HG03280 (cell line): ENCODE measurements around the gene NR1H2.
"Not testable (repeated sequence)": the region's sequence is repeated elsewhere in the genome, so short reads cannot be mapped to it uniquely, and the experiment has no call there.

Source experiments
- ATAC-seq: cut with Tn5 transposase; IDR thresholded peaks from one replicate; pipeline ENCODE4 v1.9.1; 2021; ENCODE audit warnings: mild to moderate bottlenecking, moderate library complexity; ENCODE audit not compliant: unreplicated experiment

Gene NR1H2

DNA sequence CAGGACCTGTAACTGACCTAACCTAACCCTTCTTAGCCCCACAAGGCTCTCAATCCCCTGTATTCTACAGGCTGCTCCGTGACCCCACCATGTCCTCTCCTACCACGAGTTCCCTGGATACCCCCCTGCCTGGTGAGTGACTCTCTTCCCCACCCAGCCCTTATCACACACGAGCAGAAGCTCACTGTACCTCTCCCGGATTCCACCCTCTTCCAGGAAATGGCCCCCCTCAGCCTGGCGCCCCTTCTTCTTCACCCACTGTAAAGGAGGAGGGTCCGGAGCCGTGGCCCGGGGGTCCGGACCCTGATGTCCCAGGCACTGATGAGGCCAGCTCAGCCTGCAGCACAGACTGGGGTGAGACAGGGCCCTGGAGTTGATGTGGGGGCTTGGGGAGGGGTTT is 1.3 kb downstream of the NR1H2 start:
- ATAC-seq: no peak

DNA sequence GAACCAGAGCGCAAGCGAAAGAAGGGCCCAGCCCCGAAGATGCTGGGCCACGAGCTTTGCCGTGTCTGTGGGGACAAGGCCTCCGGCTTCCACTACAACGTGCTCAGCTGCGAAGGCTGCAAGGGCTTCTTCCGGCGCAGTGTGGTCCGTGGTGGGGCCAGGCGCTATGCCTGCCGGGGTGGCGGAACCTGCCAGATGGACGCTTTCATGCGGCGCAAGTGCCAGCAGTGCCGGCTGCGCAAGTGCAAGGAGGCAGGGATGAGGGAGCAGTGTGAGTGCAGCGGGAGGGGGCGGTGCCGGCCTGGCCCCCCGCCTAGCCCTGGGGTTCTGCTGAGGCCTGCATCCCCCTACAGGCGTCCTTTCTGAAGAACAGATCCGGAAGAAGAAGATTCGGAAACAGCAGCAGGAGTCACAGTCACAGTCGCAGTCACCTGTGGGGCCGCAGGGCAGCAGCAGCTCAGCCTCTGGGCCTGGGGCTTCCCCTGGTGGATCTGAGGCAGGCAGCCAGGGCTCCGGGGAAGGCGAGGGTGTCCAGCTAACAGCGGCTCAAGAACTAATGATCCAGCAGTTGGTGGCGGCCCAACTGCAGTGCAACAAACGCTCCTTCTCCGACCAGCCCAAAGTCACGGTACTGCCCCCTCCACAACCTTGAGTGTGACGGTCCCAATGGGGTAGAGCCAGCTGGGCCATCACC is 2.1 kb downstream of the NR1H2 start:
- no peak for ATAC-seq

DNA sequence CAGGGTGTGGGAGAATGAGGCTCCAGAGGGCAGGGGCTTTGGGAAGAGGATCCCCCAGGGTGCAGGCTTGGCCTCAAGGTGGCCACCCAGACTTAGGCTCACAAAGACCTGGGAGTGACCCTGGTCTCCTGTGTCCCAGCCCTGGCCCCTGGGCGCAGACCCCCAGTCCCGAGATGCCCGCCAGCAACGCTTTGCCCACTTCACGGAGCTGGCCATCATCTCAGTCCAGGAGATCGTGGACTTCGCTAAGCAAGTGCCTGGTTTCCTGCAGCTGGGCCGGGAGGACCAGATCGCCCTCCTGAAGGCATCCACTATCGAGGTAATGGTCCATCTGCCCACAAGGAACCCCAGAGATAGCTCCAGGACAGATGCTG is 2.6 kb downstream of the NR1H2 start:
- no peak for ATAC-seq

DNA sequence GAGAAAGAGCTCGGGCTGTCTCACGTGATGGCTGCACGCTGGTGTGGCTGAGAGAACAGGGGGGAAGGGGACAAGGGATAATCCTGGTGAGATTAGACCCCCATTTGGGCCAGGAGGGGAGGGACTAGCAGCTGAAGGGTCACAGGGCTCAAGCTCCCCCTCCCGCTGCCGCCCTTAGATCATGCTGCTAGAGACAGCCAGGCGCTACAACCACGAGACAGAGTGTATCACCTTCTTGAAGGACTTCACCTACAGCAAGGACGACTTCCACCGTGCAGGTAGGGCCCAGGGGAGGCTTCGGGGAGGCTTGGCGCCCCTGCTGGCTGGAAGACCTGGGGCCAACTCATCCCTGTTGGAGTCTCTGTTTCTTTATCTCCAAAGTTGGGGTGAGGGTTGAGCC is 3.3 kb downstream of the NR1H2 start:
- ATAC-seq: no peak

DNA sequence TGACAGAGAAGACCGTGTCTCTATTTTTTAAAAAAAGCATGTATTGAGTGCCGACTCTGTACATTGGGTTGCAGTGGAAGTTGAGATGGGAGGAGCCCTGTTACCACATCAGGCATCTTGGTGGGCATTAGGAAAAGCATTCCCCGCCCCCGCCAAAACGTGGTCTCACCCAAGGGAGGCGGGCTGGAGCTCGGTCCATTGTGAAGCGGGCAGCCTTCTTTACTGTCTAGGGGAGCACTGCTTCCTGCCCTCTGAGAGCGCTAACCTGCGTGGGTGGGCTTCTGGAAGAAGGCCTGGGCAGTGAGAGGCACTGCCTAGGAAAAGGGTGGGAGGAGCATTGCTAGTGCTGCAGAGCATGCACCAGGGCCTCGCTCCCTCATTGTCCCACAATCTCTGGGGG is 3.9 kb downstream of the NR1H2 start:
- no peak for ATAC-seq

DNA sequence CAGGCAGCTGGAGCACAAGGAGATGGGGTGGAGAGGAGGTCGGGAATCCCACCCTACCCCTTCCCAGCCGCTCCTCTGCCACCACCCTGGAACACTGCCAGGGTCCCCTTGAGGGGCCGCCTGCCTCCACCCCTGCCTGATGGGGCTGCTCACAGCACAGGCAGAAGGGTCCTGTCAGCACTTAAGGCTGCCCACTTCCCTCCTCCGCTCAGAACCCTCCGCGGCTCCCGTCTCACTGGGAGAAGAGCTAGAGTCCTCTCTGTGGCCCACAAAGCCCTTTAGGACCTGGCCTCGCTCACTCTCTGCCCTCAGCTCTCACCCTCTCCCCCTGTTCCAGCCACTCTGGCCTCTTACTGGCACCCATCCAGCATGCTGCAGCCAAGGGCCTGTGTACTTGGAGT is 4.5 kb downstream of the NR1H2 start:
- ATAC-seq: no peak

DNA sequence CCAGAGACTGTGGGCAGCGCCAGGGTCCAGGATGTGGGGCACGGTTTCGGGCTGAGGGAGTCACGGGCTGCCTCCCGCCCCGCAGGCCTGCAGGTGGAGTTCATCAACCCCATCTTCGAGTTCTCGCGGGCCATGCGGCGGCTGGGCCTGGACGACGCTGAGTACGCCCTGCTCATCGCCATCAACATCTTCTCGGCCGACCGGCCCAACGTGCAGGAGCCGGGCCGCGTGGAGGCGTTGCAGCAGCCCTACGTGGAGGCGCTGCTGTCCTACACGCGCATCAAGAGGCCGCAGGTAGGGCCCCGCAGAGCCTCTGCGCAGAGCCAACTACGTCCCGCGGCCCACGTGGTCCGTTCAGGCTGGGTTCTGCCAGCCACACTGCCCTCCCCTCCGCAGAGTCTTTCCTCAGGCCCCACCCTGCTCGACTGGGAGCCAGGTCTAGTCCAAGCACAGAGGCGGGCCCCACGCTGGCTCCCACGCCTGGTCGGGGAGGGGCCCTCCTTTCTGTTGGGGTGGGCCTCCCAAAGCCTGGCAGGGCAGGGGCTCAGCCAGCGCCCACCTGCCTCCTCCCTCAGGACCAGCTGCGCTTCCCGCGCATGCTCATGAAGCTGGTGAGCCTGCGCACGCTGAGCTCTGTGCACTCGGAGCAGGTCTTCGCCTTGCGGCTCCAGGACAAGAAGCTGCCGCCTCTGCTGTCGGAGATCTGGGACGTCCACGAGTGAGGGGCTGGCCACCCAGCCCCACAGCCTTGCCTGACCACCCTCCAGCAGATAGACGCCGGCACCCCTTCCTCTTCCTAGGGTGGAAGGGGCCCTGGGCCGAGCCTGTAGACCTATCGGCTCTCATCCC is 5.8 kb downstream of the NR1H2 start:
- ATAC-seq: no peak

DNA sequence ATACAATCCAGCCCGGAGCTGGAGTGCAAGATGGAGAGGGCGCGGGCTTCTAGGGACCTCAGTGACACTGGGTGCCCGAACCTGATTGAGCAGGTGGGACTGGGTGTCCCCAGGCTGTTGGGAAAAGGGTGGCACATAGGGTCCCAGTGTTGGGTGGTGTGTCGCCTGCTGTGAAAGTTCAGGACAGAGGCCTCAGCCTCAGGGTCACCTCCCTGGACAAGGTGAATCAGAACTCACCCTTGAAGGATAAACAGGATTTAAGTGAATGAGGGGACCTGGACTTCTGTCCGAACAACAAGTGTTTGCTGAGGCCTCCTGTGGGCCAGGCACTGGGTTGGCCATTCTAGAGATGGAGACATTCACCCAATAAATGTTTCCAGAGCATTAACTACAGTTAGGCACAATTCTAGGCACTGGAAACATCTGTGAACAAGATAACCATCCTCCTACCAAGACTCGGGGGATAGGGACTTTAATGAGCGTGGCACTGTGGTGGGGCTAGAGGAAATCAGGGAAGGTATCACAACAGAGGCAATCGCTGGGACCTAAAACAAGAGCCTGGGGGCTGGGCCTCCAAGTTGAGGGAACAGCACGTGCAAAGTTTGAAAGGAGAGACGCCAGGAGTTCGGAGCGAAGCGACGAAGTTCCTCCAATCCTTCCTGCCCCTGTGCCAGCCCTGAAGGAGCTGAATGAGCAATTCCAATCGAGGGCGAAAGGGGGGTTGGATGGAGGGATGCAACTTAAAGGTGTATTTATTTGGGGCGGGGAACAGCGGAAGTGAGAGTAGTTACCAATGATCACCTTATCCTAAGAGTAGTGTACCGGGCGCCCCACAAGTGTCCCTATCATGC is 7.0 kb downstream of the NR1H2 start:
- no peak for ATAC-seq

DNA sequence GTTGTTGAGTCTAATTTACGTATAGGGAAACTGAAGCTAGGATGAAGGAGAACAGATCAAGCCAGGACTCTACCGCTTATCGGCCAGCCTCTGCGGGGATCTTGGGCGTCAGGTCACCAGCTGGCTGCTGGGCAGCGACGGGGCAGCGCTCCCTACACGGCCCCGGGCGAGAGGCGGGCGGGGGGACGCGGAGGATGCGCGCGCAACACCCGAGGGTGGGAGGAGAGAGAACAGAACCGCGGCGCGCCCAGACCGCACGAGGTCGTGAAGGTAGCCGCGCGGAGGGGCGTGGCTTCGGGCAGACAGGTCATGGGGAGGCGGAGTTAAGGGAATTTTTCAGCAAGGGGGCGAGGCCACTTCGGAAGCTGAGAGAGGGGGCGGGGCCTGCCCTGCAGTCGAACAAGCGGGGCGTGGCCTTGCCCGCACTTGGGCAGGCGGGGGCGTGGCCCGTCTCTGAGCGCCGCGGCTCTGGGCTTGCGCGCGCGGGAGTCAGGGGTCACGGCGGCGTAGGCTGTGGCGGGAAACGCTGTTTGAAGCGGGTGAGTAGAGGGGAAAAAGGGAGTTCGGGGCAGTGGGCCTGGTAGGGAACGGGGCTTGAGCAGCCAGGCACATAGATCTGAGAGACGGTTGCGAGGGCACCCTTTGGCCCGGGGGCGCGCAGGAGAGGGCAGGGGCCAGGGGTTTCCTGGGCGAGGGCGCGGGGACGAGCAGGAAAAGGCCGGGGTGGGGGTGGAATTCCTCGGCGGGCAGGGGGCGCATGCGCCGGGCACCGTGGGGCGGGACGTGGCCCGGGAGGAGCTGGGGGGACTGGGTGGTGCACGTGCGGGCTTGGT is 7.8 kb downstream of the NR1H2 start, which contains the start of gene POLD1:
TSS of gene POLD1 (plus strand) at position 496 of the 833 bp plus-strand sequence. CDS start 14,505 bp downstream, outside the sequence.
- ATAC-seq: peak; percentile 81

DNA sequence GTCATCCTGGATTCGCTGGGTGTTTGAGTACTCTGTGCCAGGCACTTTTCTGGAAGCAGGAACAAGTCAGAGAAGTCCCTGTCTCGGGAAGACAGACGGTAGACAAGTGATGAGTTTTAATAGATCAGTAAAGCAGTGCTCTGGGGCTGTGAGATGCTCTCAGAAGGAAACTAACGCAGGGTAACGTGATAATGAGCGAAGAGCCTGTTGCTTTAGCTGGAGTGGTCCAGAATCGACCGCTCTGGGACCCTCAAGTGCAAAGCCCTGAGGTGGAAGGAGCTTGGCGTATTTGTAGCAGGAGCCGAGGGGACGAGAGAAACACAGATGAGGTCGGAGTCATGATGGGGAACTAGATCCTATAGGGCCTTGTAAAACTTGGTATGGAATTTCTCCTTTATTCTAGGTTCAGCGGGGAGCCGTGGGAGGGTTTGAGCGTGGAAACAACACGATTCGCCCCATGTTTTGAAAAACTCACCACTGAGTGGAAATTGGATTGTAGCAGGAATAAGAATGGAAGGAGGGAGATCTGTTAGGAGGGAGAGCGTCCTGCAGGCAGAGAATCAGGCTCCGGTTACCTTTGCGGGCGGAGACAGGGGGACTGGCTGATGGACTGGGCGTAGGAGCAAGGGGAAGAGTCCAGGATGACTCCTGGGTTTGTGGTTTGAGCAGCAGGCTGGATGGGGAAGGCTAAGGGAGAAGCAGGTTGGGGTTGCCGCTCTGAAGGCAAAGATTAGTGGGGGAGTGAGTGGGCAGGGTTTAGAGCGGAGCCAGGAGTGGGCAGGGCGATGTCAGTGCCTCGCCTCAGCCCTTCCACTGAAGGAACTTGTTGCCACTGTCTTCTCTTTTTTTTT is 8.7 kb downstream of the NR1H2 start:
- ATAC-seq: no peak

DNA sequence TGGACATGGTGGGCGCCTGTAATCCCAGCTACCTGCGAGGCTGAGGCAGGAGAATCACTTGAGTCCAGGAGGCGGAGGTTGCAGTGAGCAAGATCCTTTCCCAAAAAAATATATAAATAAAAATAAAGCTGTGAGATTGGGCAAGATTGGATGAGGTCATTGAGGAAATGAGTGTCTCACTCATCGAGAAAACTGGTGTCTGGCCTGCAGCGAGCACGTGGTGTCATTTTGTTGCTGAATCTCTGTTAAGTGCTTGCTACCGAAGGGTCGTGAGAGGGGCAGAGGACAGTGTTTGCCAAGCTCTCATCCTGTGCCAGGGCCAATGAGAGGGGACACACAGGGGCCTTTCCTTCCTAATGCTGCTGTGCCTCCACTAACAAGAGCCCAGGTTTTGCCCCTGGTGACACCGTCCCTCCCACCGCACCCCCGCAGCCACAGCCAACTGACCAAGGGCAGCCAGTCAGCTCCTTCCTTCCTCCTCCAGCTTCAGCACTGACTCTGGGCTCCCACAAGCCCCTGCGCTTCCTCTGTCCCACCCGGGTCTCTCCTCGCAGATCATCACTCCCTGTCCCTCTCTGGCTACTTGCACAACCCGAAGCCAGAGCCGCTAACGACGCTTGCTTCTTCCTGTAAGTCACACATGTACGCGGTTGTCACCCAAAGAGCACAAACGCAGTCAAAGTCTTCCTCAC is 11.1 kb downstream of the NR1H2 start:
- ATAC-seq: no peak

DNA sequence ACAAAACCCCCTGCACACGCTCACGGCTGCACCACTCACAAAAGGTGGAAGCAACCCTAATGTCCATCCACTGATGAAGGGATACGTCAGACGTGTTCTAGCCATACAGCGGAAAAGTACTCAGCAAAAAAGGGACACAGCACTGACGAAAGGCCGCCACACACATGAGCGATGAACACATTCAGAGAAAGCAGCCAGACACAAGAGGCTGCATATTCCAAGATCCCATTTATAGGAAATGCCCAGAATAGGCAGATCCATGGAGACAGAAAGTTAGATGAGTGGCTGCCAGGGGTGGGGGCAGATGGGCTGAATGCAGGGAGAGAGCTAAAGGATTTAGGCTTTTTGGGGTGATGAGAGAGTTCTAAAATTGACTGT is 11.6 kb downstream of the NR1H2 start:
- no peak for ATAC-seq

DNA sequence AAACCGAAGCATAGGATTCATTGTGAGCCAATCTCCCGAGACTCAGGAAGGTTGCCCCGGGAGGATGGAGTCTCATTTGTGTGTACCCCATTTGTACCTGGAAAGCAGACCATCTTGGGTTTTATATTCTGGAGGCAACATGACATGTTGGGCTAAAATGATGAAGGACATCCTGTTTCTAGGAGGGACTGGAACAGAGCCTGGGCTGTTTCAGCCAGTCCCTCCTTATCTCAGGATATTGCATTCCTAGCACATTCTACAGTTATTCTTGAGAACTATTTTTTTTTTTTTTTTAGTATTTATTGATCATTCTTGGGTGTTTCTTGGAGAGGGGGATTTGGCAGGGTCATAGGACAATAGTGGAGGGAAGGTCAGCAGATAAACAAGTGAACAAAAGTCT is 14.0 kb downstream of the NR1H2 start:
- not testable (repeated sequence) for ATAC-seq

DNA sequence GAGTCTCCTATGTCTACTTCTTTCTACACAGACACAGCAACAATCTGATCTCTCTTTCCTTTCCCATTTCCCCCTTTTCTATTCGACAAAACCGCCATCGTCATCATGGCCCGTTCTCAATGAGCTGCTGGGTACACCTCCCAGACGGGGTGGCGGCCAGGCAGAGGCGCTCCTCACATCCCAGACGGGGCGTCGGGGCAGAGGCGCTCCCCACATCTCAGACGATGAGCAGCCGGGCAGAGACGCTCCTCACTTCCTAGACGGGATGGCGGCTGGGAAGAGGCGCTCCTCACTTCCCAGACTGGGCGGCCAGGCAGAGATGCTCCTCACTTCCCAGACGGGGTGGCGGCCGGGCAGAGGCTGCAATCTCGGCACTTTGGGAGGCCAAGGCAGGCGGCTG is 14.7 kb downstream of the NR1H2 start:
- not testable (repeated sequence) for ATAC-seq

DNA sequence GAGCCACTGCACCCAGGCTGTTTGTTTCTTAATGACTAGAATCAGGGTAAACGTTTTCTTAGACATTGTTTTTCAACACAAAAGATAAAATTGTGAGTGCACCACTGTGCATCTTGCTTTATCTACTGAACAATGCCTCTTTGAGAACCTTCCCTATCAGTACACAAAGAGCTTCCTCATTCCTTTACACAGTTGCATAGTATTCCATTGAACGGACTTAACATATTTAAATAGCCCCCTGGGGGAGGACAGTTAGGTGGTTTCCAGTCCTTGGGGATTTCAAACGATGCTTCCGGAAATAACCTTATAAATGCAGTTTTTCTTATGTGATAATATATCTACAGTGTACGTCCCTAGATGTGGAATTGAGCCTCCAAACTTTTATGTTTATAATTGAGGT is 16.5 kb downstream of the NR1H2 start:
- no peak for ATAC-seq

DNA sequence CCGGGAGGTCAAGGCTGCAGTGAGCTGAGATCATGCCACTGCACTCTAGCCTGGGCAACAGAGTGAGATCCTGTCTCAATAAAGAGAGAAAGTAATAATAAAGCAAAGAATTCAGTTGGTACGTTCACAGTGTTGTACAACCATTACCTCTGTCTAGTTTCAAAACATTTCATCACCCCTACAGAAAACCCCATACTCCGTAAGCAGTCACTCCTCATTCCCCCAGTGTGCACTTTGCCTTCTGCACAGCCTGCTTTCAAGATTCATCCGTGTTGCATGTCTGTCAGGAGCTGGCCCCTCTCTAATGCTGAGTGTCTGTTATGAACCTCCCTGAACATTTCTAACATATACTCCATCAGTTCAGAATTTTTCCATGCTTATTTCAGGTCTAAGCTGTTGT is 17.3 kb downstream of the NR1H2 start:
- ATAC-seq: no peak

DNA sequence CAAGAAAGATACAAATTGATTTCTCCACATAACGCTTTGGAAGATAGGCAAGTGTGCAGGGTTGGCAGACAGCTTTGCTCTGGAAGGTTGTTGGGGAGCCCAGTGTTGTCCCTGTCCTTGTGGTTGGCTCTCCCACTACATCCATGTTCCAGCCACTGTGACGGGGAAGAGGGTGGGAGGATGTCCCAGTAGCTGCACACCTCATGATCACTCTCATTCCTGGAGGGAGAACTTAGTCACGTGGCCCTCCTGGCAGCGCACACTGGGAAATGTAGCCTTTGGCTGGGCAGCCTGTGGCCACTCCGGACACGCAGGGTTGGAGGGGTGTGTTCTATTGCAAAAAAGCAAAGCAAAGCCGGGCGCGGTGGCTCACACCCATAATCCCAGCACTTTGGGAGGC is 17.8 kb downstream of the NR1H2 start:
- no peak for ATAC-seq

DNA sequence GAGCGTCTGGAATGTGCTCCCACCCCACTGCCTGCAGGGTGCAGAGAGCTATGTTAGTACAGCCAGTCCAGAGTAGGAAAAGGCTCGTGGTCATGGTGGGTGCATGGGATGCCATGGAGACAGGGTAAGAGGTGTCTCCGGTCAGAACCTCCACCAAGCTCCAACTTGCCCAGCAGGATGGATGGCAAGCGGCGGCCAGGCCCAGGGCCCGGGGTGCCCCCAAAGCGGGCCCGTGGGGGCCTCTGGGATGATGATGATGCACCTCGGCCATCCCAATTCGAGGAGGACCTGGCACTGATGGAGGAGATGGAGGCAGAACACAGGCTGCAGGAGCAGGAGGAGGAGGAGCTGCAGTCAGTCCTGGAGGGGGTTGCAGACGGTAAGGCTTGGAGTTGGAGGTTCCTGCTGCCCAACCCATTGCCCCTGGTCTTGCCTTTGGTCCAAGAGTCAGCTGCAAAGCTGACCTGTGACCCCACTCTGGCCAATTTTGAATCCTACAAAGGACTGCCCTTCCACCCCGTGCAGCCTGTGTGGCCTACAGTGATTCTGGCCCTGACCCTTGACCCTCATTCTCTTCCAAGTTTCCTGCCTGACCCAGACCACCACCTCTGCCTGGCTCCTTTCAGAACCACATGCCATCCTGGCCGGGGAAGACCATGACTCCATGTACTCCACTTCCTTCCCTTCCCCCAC is 22.6 kb downstream of the NR1H2 start:
- no peak for ATAC-seq

DNA sequence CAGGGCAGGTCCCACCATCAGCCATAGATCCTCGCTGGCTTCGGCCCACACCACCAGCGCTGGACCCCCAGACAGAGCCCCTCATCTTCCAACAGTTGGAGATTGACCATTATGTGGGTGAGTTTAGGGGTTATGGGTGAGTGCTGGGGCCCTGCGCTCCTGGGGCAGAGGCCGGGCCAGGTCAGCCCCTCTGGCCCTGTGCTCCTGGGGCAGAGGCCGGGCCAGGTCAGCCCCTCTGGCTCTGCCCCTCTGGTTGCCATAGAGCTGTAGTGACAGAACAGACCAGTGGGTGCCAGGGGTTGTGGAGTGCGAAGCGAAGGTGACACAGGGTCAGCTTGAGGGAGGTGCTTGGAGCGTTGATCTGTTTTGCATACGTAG is 23.1 kb downstream of the NR1H2 start:
- ATAC-seq: no peak
